ENCODE results near the gene CYP24A1.

Gene CYP24A1

GRCh38 chr20:54173653-54174456 lies at the start of gene CYP24A1:
Gene CYP24A1, minus strand, starts transcription at chr20:54173986. Its CDS starts 407 bp downstream, at chr20:54173579.
- DNase-seq: no peak

GRCh38 chr20:54223285-54223684 lies 49.5 kb upstream of the CYP24A1 start:
- no peak for DNase-seq

- DNase-seq: no peak
Observed at GRCh38 chr20:54221996-54222890, 48.5 kb upstream of the CYP24A1 start.

GRCh38 chr20:54221353-54221752 lies 47.6 kb upstream of the CYP24A1 start:
- DNase-seq: no peak

DNA sequence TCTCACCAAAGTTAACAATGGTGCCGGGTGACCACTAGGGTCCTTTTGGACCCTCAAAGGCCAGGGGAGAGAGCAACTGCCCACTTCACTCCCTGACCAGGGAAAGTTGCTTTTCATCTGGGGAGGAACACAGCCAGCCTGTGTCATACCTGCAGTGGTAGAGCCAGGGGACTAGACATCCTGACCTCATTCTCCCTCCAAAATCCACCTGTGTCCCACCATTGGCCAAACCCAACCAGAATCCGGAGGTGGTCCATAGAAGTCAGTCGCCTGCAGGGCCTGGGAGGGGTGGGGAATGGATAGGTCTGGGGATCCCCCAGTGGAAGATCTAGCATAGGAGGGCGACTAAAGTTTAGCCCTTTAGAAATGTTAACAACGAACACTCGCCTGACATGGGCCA lies 46.9 kb upstream of the CYP24A1 start:
- no peak for DNase-seq

DNA sequence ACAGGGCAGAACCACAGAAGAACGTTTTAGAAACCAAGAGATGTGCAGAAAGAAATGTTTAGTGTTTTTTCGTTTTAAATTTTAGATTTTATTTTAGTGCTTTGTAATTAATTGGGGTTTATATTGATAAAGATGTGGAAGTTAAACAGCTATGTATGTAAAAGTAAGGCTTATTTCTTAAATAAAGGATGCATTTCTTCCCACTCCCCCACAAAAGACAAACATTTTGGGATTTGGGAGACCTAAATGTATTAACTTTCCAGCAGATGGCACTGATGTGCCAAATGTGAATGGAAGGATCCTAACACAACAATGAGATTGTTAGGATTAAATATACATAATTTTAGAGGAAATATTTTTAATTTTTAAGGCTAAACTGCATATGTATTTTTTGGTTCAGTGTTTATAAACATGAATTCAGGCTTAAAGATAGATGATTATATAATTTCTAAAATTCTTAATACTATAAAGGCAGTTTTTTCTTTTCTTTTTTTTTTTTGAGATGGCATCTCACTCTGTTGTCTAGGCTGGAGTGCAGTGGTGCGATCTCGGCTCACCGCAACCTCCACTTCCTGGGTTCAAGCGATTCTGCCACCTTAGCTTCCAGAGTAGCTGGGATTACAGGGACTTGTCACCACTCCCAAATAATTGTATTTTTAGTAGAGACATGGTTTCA lies 46.1 kb upstream of the CYP24A1 start:
- peak; percentile 8 for DNase-seq

DNA sequence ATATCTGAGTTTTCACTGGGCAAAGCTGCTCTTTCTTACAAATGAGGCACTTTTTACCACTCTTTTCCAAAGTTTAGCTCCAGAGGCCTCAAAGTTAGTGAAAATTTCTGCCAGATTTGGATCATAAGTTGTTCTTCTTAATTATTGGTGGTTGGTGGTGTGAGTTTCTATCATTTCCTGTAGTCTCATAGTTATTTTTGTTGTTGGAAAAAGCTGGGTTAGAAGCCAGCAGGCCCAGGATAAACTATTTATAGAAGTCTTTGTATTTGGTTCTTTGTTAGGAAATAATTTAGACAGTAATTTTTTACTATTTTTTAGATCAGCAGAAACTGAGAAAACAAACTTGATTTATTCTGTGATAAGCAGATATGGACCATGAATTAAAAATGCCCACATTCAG lies 44.7 kb upstream of the CYP24A1 start:
- DNase-seq: no peak

DNA sequence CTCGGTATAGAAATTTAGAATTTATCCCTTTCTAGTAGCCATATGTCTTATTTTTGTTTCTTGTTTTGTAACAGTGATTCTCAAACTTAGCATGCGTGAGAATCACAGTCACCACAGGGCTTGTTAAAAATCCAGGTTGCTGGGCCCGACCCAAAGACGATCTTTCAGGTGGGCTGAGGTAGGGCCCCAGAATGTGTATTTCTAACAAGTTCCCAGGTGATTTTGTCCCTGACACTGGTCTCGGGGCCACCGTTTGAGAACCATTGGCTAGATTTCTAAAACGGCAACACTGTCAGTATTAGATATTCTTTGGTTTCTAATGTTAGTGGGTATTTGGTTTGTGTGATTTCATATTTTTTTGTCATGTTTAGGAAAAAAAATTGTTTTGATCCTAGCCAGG lies 44.0 kb upstream of the CYP24A1 start:
- no peak for DNase-seq

DNA sequence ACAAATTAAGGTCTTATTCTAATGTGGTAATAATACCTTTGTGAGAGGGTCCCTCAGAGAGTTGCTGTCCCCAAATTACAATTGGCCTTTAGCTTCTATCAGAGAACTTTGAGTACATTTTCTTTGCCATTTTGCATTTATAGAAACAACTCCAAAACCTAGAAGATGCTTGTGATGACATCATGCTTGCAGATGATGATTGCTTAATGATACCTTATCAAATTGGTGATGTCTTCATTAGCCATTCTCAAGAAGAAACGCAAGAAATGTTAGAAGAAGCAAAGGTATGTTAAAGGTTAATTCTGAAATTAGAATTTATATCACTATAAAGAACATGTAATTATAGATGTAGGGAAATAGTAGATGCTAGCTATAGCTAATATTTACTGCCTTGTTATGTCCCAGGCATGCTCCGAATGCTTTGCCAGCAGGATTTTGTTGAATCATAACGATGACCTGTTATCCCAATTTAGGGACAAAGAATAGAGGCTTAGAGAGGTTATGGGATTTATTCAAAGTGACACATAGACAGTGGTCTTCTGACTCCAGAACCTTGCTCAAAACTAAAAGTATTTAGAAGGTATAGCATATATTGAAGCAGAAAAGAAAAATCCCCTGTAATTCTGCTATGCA lies 41.5 kb upstream of the CYP24A1 start:
- DNase-seq: no peak

- no peak for DNase-seq
Observed at GRCh38 chr20:54214566-54214965, 40.8 kb upstream of the CYP24A1 start.

DNA sequence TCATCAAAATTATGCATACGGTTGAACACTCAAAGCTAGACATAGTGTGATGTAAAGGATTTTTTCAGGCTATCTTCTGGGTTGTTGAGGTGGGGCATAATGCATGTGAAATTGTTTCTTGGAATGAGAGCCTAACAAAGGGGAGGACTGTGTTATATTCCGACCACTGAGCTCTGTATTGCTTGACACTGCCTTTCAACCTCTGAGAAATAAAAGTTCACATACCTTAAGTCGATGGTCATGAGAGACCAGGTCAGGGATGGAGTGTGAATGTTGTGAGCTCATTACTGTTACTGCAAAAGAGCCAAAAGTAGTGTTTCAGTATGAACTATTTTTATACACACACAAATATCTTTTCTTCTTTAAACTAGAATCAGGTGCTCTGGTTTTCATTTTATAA lies 39.1 kb upstream of the CYP24A1 start:
- DNase-seq: no peak

- no peak for DNase-seq
Observed at GRCh38 chr20:54212226-54212625, 38.4 kb upstream of the CYP24A1 start.

- DNase-seq: no peak
Observed at GRCh38 chr20:54209216-54209813, 35.5 kb upstream of the CYP24A1 start.

DNA sequence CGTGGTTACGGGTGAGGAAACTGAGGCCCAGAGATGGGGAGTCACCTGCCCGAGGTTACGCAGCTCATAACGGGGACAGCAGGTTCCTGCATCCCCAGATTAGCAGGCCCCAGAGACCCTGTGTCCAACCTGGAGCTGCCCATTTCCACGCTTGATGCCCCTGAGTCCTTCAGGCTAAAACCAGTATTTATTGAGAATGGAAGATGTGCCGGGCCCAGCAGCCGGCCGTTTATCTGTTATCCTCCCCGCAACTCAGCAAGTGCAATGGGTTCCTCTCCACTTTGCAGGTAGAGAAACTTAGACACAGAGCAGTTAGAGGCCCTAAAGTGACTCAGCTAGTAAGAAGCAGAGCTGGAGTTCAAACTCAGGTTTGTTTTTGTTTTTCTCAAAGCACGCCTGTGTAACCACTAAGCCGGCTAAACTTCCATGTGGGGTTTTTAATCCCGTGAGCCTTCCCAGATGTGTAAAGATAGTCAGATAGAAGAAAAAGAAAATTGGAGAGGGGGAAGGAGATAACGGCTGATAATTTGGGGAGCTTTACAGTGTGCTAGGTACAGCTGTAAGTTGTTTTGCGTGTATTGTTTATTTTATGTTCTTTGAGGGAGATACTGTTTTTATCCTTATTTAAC lies 34.9 kb upstream of the CYP24A1 start:
- no peak for DNase-seq

- peak; percentile 82 for DNase-seq
Observed at GRCh38 chr20:54207743-54208547, 34.2 kb upstream of the CYP24A1 start, which contains the start of gene PFDN4. Gene PFDN4, plus strand, starts transcription at chr20:54208087. Its CDS starts 14 bp downstream, at chr20:54208101.

DNA sequence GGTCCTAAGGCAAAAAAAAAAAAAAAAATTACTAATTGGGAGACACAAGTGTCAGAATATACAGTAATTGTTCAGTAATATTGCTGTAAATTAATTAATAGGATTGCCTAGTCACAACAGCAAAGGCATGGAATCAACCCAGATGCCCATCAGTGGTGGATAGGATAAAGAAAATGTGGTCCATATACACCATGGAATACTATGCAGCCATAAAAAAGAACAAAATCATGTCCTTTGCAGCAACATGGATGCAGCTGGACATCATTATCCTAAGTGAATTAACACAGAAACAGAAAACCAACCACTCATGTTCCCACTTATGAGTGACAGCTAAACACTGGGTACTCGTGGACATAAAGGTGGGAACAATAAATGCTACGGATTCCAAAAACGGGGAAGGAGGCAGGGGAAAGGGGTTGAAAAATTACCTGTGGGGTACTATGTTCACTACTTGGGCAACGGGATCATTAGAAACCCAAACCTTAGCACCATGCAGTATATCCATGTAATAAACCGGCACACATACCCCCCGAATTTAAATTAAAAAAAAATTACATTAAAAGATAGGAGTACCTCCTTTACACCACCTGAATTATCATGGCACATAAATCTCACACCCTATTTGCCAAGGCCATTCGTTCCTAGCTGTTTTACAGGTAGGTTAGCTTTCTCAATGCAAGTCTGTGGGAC lies 33.4 kb upstream of the CYP24A1 start:
- DNase-seq: no peak

DNA sequence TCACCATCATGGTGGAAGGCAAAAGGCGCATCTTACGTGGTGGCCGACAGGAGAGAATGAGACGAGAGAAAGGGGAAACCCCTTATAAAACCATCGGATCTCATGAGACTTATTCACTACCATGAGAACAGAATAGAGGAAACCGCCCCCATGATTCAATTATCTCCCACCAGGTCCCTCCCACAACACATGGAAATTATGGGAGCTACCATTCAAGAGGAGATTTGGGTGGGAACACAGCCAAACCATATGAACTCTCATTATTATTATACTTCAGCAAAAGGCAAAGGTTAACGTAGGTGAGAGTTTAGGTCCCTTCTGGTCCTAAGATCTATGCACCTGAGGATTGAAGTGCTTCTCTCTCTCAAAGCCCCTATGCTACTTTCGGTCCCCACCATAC lies 31.7 kb upstream of the CYP24A1 start:
- no peak for DNase-seq

GRCh38 chr20:54204481-54204880 lies 30.7 kb upstream of the CYP24A1 start:
- DNase-seq: no peak

DNA sequence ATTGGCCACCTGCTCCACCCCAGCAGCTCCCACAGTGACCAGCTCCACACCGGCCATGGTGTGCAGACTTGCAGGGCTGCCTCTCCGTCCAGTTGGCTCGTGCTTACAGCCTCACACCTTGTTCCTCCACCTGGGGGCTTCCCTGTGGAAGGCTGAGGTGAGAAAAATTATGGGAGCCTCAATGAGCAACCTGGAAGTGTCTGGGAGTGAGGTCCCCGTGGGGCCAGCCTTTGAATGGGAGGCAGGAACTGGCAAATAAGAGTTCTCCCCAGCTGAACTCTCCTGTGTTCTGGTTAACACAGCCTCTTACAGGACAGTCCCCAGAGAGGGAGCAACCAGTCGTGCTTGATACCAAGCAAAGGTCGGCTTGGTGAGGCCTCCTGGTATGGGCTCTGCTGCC lies 30.3 kb upstream of the CYP24A1 start:
- no peak for DNase-seq

- no peak for DNase-seq
Observed at GRCh38 chr20:54203281-54203680, 29.5 kb upstream of the CYP24A1 start.

All from NCI-H526 treated with DMSO at 0.1 percent for 48 hours (cell line).